HepG2 (cell line): ENCODE data around the gene BACH2. TPM values are rescaled to one million over a fixed set of nuclear protein-coding genes. Genes with fewer than 3 reads are reported as not detected.

Source experiments
- ATAC-seq: fragments of 200-7000 bp; cut with Tn5 transposase; 3 replicates; pipeline ENCODE4 v1.9.1; 2020; ENCODE audit warnings: mild to moderate bottlenecking, moderate library complexity
- BruUV-seq: library from RNA; stranded (reverse); fragments of 400-500 nt; replicated peaks from 2 replicates; lab custom pipeline; 2021; lab: Mats Ljungman, UMichigan
- CTCF ChIA-PET: fragments of 300-600 bp; formaldehyde crosslinking; extraction: SDS; loops from one replicate; lab custom pipeline; 2021; ENCODE audit warnings: low total read pairs, inconsistent platforms, low intra/inter-chr PET ratio; lab: Yijun Ruan, JAX
- POLR2A ChIA-PET: fragments of 350-600 bp; sonication (Branson Sonifier 250); formaldehyde crosslinking; loops from one replicate; lab custom pipeline; 2020; ENCODE audit warnings: antibody characterized with exemption, inconsistent platforms; lab: Yijun Ruan, JAX
- DNase-seq: peaks from one replicate; pipeline ENCODE4 v3.0.0-alpha.2; 2015; ENCODE audit warnings: low spot score
- FAIRE-seq: peaks from 3 replicates; lab custom pipeline; 2011; peaks lifted over from hg19 to GRCh38; lab: Jason Lieb, UNC
- H2AFZ ChIP-seq: one replicate; pipeline ENCODE4 v1.6.1; 2011; ENCODE audit warnings: low read length, inconsistent platforms
- H3K27ac ChIP-seq: fragments of 300-600 bp; 3 replicates; pipeline ENCODE4 v1.8.0; 2011; ENCODE audit warnings: mixed run types, mild to moderate bottlenecking, mixed read lengths, low read length, inconsistent platforms; ENCODE audit not compliant: insufficient read depth; ENCODE audit errors: extremely low read length
- H3K27me3 ChIP-seq, 2 experiments: fragments of 200-600 bp in 1 of 2; 2 replicates in 1 of 2; 3 replicates in 1 of 2; pipeline versions ENCODE4 v1.6.0 to v1.8.0; 2011; ENCODE audit warnings: low read length in 2 of 2, mild to moderate bottlenecking in 2 of 2, moderate library complexity in 2 of 2, inconsistent platforms in 1 of 2; ENCODE audit not compliant: insufficient read depth in 2 of 2, control insufficient read depth in 1 of 2
- H3K36me3 ChIP-seq, 2 experiments: fragments of 200-600 bp in 1 of 2; replicated peaks in 1 of 2; 2 replicates in 1 of 2; 3 replicates in 1 of 2; pipeline versions ENCODE4 v1.5.1 to v1.8.0; 2011; ENCODE audit warnings: low read length in 2 of 2, inconsistent platforms in 1 of 2; ENCODE audit not compliant: insufficient read depth in 2 of 2, control insufficient read depth in 1 of 2
- H3K4me1 ChIP-seq: 2 replicates; pipeline ENCODE4 v1.5.1; 2012; ENCODE audit warnings: low read length, inconsistent platforms; ENCODE audit not compliant: insufficient read depth
- H3K4me2 ChIP-seq: 2 replicates; pipeline ENCODE4 v1.6.0; 2011; ENCODE audit warnings: low read depth, low read length, inconsistent platforms
- H3K4me3 ChIP-seq, 3 experiments: fragments of 200-600 bp in 1 of 3; sonication (generic), shearing (Covaris generic) in 1 of 3; replicated peaks in 1 of 3; 2 replicates each; pipeline ENCODE4 v1.5.1; 2011 to 2016; ENCODE audit warnings: low read length in 3 of 3, inconsistent platforms in 2 of 3, low read depth in 2 of 3, mild to moderate bottlenecking in 2 of 3, control low read depth in 1 of 3, mixed read lengths in 1 of 3; ENCODE audit not compliant: insufficient read depth in 1 of 3
- H3K79me2 ChIP-seq: one replicate; pipeline ENCODE4 v1.6.1; 2011; ENCODE audit warnings: low read length, inconsistent platforms; ENCODE audit not compliant: insufficient read depth
- H3K9ac ChIP-seq: 2 replicates; pipeline ENCODE4 v1.6.0; 2011; ENCODE audit warnings: mild to moderate bottlenecking, low read depth, low read length, inconsistent platforms; ENCODE audit not compliant: insufficient read depth
- H3K9me3 ChIP-seq: 2 replicates; pipeline ENCODE4 v1.5.1; 2012; ENCODE audit warnings: mild to moderate bottlenecking, low read length
- H4K20me1 ChIP-seq: 2 replicates; pipeline ENCODE4 v1.6.0; 2011; ENCODE audit warnings: inconsistent platforms, mild to moderate bottlenecking, low read length, moderate library complexity; ENCODE audit not compliant: insufficient read depth
- ETV6 ChIP-seq: sonication (generic); formaldehyde crosslinking; conservative IDR thresholded peaks from 2 replicates; pipeline ENCODE4 v1.4.0; 2020; ENCODE audit warnings: missing genetic modification reagents
- IRF9 ChIP-seq: sonication (generic); formaldehyde crosslinking; IDR thresholded peaks from 2 replicates; pipeline ENCODE4 v1.8.0; 2022; ENCODE audit warnings: missing genetic modification reagents, mild to moderate bottlenecking, borderline replicate concordance
- KMT2A ChIP-seq: sonication (generic); formaldehyde crosslinking; IDR thresholded peaks from 2 replicates; pipeline ENCODE4 v1.4.0; 2020; ENCODE audit warnings: missing genetic modification reagents
- MAFK ChIP-seq, 2 experiments: IDR thresholded peaks in 1 of 2; conservative IDR thresholded peaks in 1 of 2; 2 replicates each; pipeline ENCODE4 v1.6.1; 2011; ENCODE audit warnings: improper control_type of control experiment in 2 of 2, low read length in 2 of 2
- NR0B2 ChIP-seq: sonication (generic); formaldehyde crosslinking; IDR thresholded peaks from 2 replicates; pipeline ENCODE4 v1.4.0; 2020; ENCODE audit warnings: mild to moderate bottlenecking, missing genetic modification reagents
- PRDM4 ChIP-seq: sonication (generic); formaldehyde crosslinking; IDR thresholded peaks from 2 replicates; pipeline ENCODE4 v1.9.0; 2021; ENCODE audit warnings: missing genetic modification reagents, borderline replicate concordance
- PRPF4 ChIP-seq: fragments of 200-400 bp; formaldehyde crosslinking; IDR thresholded peaks from 2 replicates; pipeline ENCODE4 v1.6.1; 2016; ENCODE audit warnings: low read length, low read depth; ENCODE audit not compliant: poor library complexity, severe bottlenecking
- RFX1 ChIP-seq: fragments of 450-650 bp; IDR thresholded peaks from 2 replicates; pipeline ENCODE4 v1.6.1; 2017
- TAF15 ChIP-seq: fragments of 200-400 bp; formaldehyde crosslinking; IDR thresholded peaks from one replicate; pipeline ENCODE4 v1.6.1; 2018; ENCODE audit warnings: mild to moderate bottlenecking, low read depth, low read length; ENCODE audit not compliant: poor library complexity, severe bottlenecking
- THAP8 ChIP-seq: sonication (generic); formaldehyde crosslinking; IDR thresholded peaks from 2 replicates; pipeline ENCODE4 v1.5.1; 2020; ENCODE audit warnings: missing genetic modification reagents, mild to moderate bottlenecking, borderline replicate concordance
- THRA ChIP-seq: sonication (generic); formaldehyde crosslinking; IDR thresholded peaks from 2 replicates; pipeline ENCODE4 v1.4.0; 2020; ENCODE audit warnings: missing genetic modification reagents, borderline replicate concordance
- ZKSCAN5 ChIP-seq: sonication (generic); formaldehyde crosslinking; IDR thresholded peaks from 2 replicates; pipeline ENCODE4 v1.5.1; 2020; ENCODE audit warnings: mild to moderate bottlenecking, missing genetic modification reagents
- ZNF160 ChIP-seq: sonication (generic); formaldehyde crosslinking; IDR thresholded peaks from 2 replicates; pipeline ENCODE4 v1.8.0; 2022; ENCODE audit warnings: mild to moderate bottlenecking, inconsistent platforms, missing genetic modification reagents
- ZNF17 ChIP-seq: sonication (generic); formaldehyde crosslinking; IDR thresholded peaks from 2 replicates; pipeline ENCODE4 v1.5.0; 2020; ENCODE audit warnings: mild to moderate bottlenecking, missing genetic modification reagents
- ZNF367 ChIP-seq: sonication (generic); formaldehyde crosslinking; IDR thresholded peaks from 2 replicates; pipeline ENCODE4 v1.4.0; 2020; ENCODE audit warnings: missing genetic modification reagents, borderline replicate concordance
- ZNF530 ChIP-seq: sonication (generic); formaldehyde crosslinking; IDR thresholded peaks from 2 replicates; pipeline ENCODE4 v1.5.0; 2020; ENCODE audit warnings: low read depth, mild to moderate bottlenecking, missing genetic modification reagents
- ZNF775 ChIP-seq: sonication (generic); formaldehyde crosslinking; IDR thresholded peaks from 2 replicates; pipeline ENCODE4 v1.4.0; 2020; ENCODE audit warnings: missing genetic modification reagents, mild to moderate bottlenecking, moderate library complexity, borderline replicate concordance
- ZNF83 ChIP-seq: sonication (generic); formaldehyde crosslinking; IDR thresholded peaks from 2 replicates; pipeline ENCODE4 v1.4.0; 2020; ENCODE audit warnings: missing genetic modification reagents, mild to moderate bottlenecking, borderline replicate concordance
- ZSCAN22 ChIP-seq: sonication (generic); formaldehyde crosslinking; IDR thresholded peaks from 2 replicates; pipeline ENCODE4 v1.4.0; 2020; ENCODE audit warnings: mild to moderate bottlenecking, missing genetic modification reagents
- WGBS: methylation state at CpG from one replicate; pipeline ENCODE4 v1.1.6; 2017; ENCODE audit warnings: low lambda C conversion rate; 5-methylcytosine and 5-hydroxymethylcytosine counted together
- in situ Hi-C: cut with HindIII; loops from 2 replicates; pipeline ENCODE4 v1.10.0; 2017; ENCODE audit warnings: low pct_unique_long_range_greater_than_20kb; ENCODE audit not compliant: extremely low pct_ligation_motif_present
- intact Hi-C: fragments of 100-400 bp; cut with micrococcal nuclease; formaldehyde crosslinking; loops from one replicate; pipeline ENCODE4 v1.10.0; 2022; ENCODE audit not compliant: unreplicated experiment
- polyA plus RNA-seq, 8 experiments: library from polyadenylated mRNA; depleted of rRNA in 3 of 8; stranded (reverse) in 7 of 8; unstranded in 1 of 8; fragments of >200 nt; fragmentation: Illumina TruSeq in 4 of 8; extraction: Trizol in 4 of 8; gene quantifications; 2 replicates each; pipeline versions ENCODE4 v1.2.1 to v1.2.3, GENCODE V29; 2011 to 2016; ENCODE audit warnings: low read depth in 4 of 8, missing spikeins in 1 of 8, mixed read lengths in 1 of 8; ENCODE audit not compliant: insufficient read depth in 1 of 8
- total RNA-seq, 5 experiments: library from RNA; depleted of rRNA; stranded (reverse); fragments of >200 nt; fragmentation: Illumina TruSeq; extraction: Trizol; gene quantifications; 2 replicates each; pipeline ENCODE4 v1.2.3, GENCODE V29; 2016; ENCODE audit warnings: low read depth in 1 of 5

BACH2 gene
- total and polyA plus RNA-seq, 2 of the 13 experiments (the other 11 are each of a cell fraction or from before 2014, with no cell fraction given), result 0.01 TPM; not detected in 1

GRCh38 chr6:89966913-89967312 lies 329.7 kb downstream of the BACH2 start:
- Histone ChIP-seq H3K27ac (no peak overlapping the region), H4K20me1 (no peaks in the 10 kb centered on the region), H3K4me1 (no peaks in the 10 kb centered on the region), H3K36me3 (no peaks in the 10 kb centered on the region), H3K9ac (no peak overlapping the region), H3K79me2 (no peaks in the 10 kb centered on the region), H3K4me2 (no peak overlapping the region), H3K4me3 (no peak overlapping the region), H3K27me3 (peaks cover 2 to 14% of the 10 kb centered on the region in 2 experiments; a peak in 3 of 5 replicates)
- DNase-seq, result no peak
- CTCF ChIA-PET, result no interaction called here
- in situ Hi-C loops, result no loop called here
- no peak for FAIRE-seq
- no TSS peak for BruUV-seq
- TF ChIP-seq ZNF83 (CRISPR knock-in tag), result no peak
- TF ChIP-seq TAF15, result no peak
- no peak for TF ChIP-seq IRF9 (CRISPR knock-in tag)
- TF ChIP-seq ZKSCAN5 (CRISPR knock-in tag), result no peak
- TF ChIP-seq MAFK (conservative IDR thresholded peaks at IDR 0.05 in 1 of 2, IDR thresholded peaks at IDR 0.05 in 1 of 2; ENCODE audit: low read length in 2 of 2), result no peak
- TF ChIP-seq ZNF17 (CRISPR knock-in tag), result no peak
- TF ChIP-seq NR0B2 (CRISPR knock-in tag), result no peak
- TF ChIP-seq ZNF530 (CRISPR knock-in tag), result no peak
- TF ChIP-seq ZNF160 (CRISPR knock-in tag), result no peak
- TF ChIP-seq ZSCAN22 (CRISPR knock-in tag), result no peak
- TF ChIP-seq PRPF4, result no peak
- TF ChIP-seq ZNF367 (CRISPR knock-in tag), result no peak
- no peak for TF ChIP-seq KMT2A
- no peak for TF ChIP-seq THAP8 (CRISPR knock-in tag)
- no peak for TF ChIP-seq ZNF775 (CRISPR knock-in tag)
- no peak for TF ChIP-seq ETV6 (CRISPR knock-in tag)
- no peak for TF ChIP-seq RFX1
- TF ChIP-seq THRA, result no peak
- TF ChIP-seq PRDM4, result no peak
- TF ChIP-seq, all 625 proteins: peak for 0
- 5% methylated on average over 3 of the region's 3 CpGs for WGBS
- Histone ChIP-seq H3K9me3 (no peaks in the 10 kb centered on the region), H2AFZ (no peak overlapping the region)
- no peak for ATAC-seq
- intact Hi-C loops, result no loop called here
- POLR2A ChIA-PET, result no interaction called here
